Left kidney (tissue), 2 donors: ENCODE measurements around the gene TCEA2. TPM values are rescaled to one million over a fixed set of nuclear protein-coding genes. Genes with fewer than 3 reads are reported as not detected.
"Not testable (repeated sequence)": the region's sequence is repeated elsewhere in the genome, so short reads cannot be mapped to it uniquely, and the experiment has no call there.

Experiments used
- DNase-seq: peaks from one replicate; pipeline ENCODE4 v3.0.0-alpha.2; 2013
- polyA plus RNA-seq: library from polyadenylated mRNA; unstranded; fragments of 120-200 nt; gene quantifications from one replicate; pipeline ENCODE4 v1.2.1, GENCODE V29; 2013; ENCODE audit not compliant: insufficient read length

TCEA2 gene
- polyA plus RNA-seq, 1 donor, result 74.7 TPM

- no peak for DNase-seq
Observed at GRCh38 chr20:64106981-64107735, 44.2 kb downstream of the TCEA2 start, which contains the start of gene NPBWR2. Gene NPBWR2 (minus strand): TSS chr20:64107565. CDS start chr20:64106831, 734 bp downstream.

- DNase-seq, result no peak
Observed at GRCh38 chr20:64107736-64108457, 44.9 kb downstream of the TCEA2 start.

GRCh38 chr20:64108731-64109681, 46.0 kb downstream of the TCEA2 start:
- DNase-seq, result no peak

- DNase-seq, result no peak
Observed at GRCh38 chr20:64109831-64110391, 46.9 kb downstream of the TCEA2 start.

GRCh38 chr20:64110411-64111068, 47.5 kb downstream of the TCEA2 start:
- DNase-seq, result no peak

GRCh38 chr20:64111841-64112641, 49.0 kb downstream of the TCEA2 start:
- no peak for DNase-seq

- DNase-seq, result no peak
Observed at GRCh38 chr20:64112691-64113443, 49.9 kb downstream of the TCEA2 start.

GRCh38 chr20:64113444-64113775, 50.4 kb downstream of the TCEA2 start:
- DNase-seq, result no peak

GRCh38 chr20:64113796-64114355, 50.9 kb downstream of the TCEA2 start:
- DNase-seq, result no peak

GRCh38 chr20:64114356-64114971, 51.5 kb downstream of the TCEA2 start:
- no peak for DNase-seq

GRCh38 chr20:64115171-64115911, 52.3 kb downstream of the TCEA2 start:
- DNase-seq, result no peak

- no peak for DNase-seq
Observed at GRCh38 chr20:64116016-64116415, 53.0 kb downstream of the TCEA2 start.

- no peak for DNase-seq
Observed at GRCh38 chr20:64116541-64117431, 53.8 kb downstream of the TCEA2 start.

- DNase-seq, result not testable (repeated sequence)
Observed at GRCh38 chr20:64117432-64117777, 54.4 kb downstream of the TCEA2 start.

GRCh38 chr20:64119301-64119680, 56.3 kb downstream of the TCEA2 start:
- no peak for DNase-seq

GRCh38 chr20:64119681-64120341, 56.8 kb downstream of the TCEA2 start:
- no peak for DNase-seq

GRCh38 chr20:64121586-64121985, 58.6 kb downstream of the TCEA2 start:
- no peak for DNase-seq
